NT2/D1 (cell line): ENCODE measurements around the gene BGN.

Experiments used
- SUZ12 ChIP-seq: IDR thresholded peaks from 2 replicates; pipeline ENCODE4 v1.6.1; 2011; ENCODE audit not compliant: insufficient read length, insufficient read depth; ENCODE audit errors: extremely low read depth
- YY1 ChIP-seq: IDR thresholded peaks from 2 replicates; pipeline ENCODE4 v1.6.1; 2011; ENCODE audit not compliant: insufficient read length, insufficient read depth

- TF ChIP-seq YY1, result no peak
- no peak for TF ChIP-seq SUZ12
These were observed 1.7 kb upstream of the BGN start for GRCh38 chrX:153493085-153493484.
